ENCODE results near the gene SHKBP1. TPM values are rescaled to one million over a fixed set of nuclear protein-coding genes. Genes with fewer than 3 reads are reported as not detected.

SHKBP1 gene
- total RNA-seq, 1 experiment from 2014 or later = 92.9 TPM

- H3K14ac ChIP-seq (ENCODE audit: insufficient read depth, low read length) = no peak overlapping the region
- H2BK20ac ChIP-seq (ENCODE audit: low read depth, low read length, poor library complexity, severe bottlenecking) = no peak overlapping the region
- peaks cover 48% of the 10 kb centered on the region for H3K27me3 Mint-ChIP-seq (ENCODE audit: low read depth)
- no peak overlapping the region for H2AK5ac ChIP-seq (ENCODE audit: insufficient read length, low read length)
- no peak overlapping the region for H2BK5ac ChIP-seq (ENCODE audit: insufficient read length, low read length)
- peaks cover 18 to 24% of the 10 kb centered on the region in 2 experiments for H3K4me1 Mint-ChIP-seq
- no peak overlapping the region for H3K27ac ChIP-seq (ENCODE audit: insufficient read length, low read depth, low read length)
- no peak overlapping the region for H3T11ph ChIP-seq (ENCODE audit: low read length)
- H4K91ac ChIP-seq (ENCODE audit: insufficient read length, low read depth, low read length) = no peak overlapping the region
- no peak overlapping the region for H3K18ac ChIP-seq (ENCODE audit: insufficient read length, low read depth, low read length)
- H4K8ac ChIP-seq (replicated peaks; ENCODE audit: insufficient read length, low read depth, low read length) = no peak overlapping the region
- H3K4me3 Mint-ChIP-seq = peak overlapping the region in 1 of 2 experiments; percentile 63; a peak in 3 of 5 replicates
- H3K23me2 ChIP-seq (ENCODE audit: insufficient read length, low read depth, low read length, poor library complexity, severe bottlenecking) = no peaks in the 10 kb centered on the region
- H4K20me1 ChIP-seq (ENCODE audit: control insufficient read depth, insufficient read depth, insufficient read length) = no peaks in the 10 kb centered on the region
- no peaks in the 10 kb centered on the region for H3K36me3 Mint-ChIP-seq (ENCODE audit: insufficient read depth in 1 of 3, low read depth in 3 of 3)
- H2AFZ ChIP-seq (ENCODE audit: low read length) = no peak overlapping the region
- H3K79me1 ChIP-seq (ENCODE audit: insufficient read depth, low read depth, low read length, poor library complexity, severe bottlenecking) = no peaks in the 10 kb centered on the region
- no peak overlapping the region for H4K5ac ChIP-seq (ENCODE audit: insufficient read length, low read depth, low read length)
- H3K9me3 Mint-ChIP-seq = no peaks in the 10 kb centered on the region; a peak in 2 of 5 replicates
- no peaks in the 10 kb centered on the region for H3K27me3 ChIP-seq (ENCODE audit: insufficient read depth, low read length)
- H2BK12ac ChIP-seq (ENCODE audit: insufficient read length, low read depth, low read length) = no peak overlapping the region
- no peaks in the 10 kb centered on the region for H3K79me2 ChIP-seq (ENCODE audit: insufficient read depth, low read length)
- no peak overlapping the region for H3K9ac ChIP-seq (ENCODE audit: extremely low read depth, insufficient read length, low read length)
- H3K9me3 ChIP-seq (ENCODE audit: control insufficient read depth, low read depth, low read length) = no peaks in the 10 kb centered on the region
- H3K23ac ChIP-seq (ENCODE audit: insufficient read length, low read depth, low read length) = no peak overlapping the region
- no peak overlapping the region for H3K56ac ChIP-seq (ENCODE audit: insufficient read length, low read depth, low read length)
- no peak for TF ChIP-seq CTCF (conservative IDR thresholded peaks at IDR 0.05)
- H3K4me1 ChIP-seq (ENCODE audit: insufficient read depth, low read length) = no peaks in the 10 kb centered on the region
- no peak overlapping the region for H2BK120ac ChIP-seq (ENCODE audit: low read depth, low read length, poor library complexity, severe bottlenecking)
- peak overlapping the region; percentile 15 for H3K4me2 ChIP-seq (ENCODE audit: insufficient read depth, insufficient read length, low read length)
- no peak for DNase-seq
- H3K27ac Mint-ChIP-seq = no peak overlapping the region
- H3K4ac ChIP-seq (ENCODE audit: low read depth, low read length) = no peak overlapping the region
- no CpG with 5 or more reads among the region's 14 CpGs for WGBS (ENCODE audit: extremely low coverage, insufficient read length, low lambda C conversion rate)
- no peak overlapping the region for H2BK15ac ChIP-seq (ENCODE audit: low read depth, low read length)
Observed at GRCh38 chr19:40528533-40529092, 48.1 kb upstream of the SHKBP1 start.
